Body of pancreas (tissue), 4 donors: Measurements from ENCODE around the gene UHMK1.

Experiments
- POLR2A ChIP-seq, 3 donors: fragments of 450-650 bp; IDR thresholded peaks; one replicate each; pipeline ENCODE4 v1.6.1; 2016; ENCODE audit warnings: antibody characterized with exemption in 3 of 3, mild to moderate bottlenecking in 2 of 3
- TF ChIP-seq, protein P1 (sequence below), 7 experiments: fragments of 450-650 bp in 4 of 7; fragments of 200-600 bp in 3 of 7; sonication (generic) in 3 of 7; IDR thresholded peaks; one replicate each; pipeline ENCODE4 v1.5.1; 2016 to 2019; ENCODE audit warnings: antibody characterized with exemption in 7 of 7

DNA sequence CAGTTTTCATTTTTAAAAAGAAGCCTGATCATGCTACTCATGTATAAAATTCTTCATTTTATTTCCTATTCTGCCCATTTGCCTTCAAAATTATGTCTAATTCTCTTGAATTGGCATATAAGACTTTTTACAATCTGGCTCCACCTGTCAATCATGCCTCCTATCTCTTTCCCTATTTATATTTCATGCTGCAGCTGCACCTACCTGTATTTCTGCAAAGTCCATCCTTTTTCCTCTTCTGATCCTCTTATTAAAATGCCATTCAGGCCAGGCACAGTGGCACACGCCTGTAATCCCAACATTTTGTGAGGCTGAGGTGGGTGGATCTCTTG is 33.3 kb downstream of the UHMK1 start:
- TF ChIP-seq, protein P1, sequence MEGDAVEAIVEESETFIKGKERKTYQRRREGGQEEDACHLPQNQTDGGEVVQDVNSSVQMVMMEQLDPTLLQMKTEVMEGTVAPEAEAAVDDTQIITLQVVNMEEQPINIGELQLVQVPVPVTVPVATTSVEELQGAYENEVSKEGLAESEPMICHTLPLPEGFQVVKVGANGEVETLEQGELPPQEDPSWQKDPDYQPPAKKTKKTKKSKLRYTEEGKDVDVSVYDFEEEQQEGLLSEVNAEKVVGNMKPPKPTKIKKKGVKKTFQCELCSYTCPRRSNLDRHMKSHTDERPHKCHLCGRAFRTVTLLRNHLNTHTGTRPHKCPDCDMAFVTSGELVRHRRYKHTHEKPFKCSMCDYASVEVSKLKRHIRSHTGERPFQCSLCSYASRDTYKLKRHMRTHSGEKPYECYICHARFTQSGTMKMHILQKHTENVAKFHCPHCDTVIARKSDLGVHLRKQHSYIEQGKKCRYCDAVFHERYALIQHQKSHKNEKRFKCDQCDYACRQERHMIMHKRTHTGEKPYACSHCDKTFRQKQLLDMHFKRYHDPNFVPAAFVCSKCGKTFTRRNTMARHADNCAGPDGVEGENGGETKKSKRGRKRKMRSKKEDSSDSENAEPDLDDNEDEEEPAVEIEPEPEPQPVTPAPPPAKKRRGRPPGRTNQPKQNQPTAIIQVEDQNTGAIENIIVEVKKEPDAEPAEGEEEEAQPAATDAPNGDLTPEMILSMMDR (IDR thresholded peaks at IDR 0.05), result no peak
- no peak for TF ChIP-seq POLR2A (IDR thresholded peaks at IDR 0.05)
